ENCODE results near the gene IGSF1. TPM values are rescaled to one million over a fixed set of nuclear protein-coding genes. Genes with fewer than 3 reads are reported as not detected.

IGSF1 gene
- total and polyA plus RNA-seq, 4 donors: 0.97 to 3.2 (median 2.5) TPM; not detected in 1

Other genes with a start within 250 kb of the IGSF1 start
- gene ARHGAP36, start 231.0 kb downstream of the IGSF1 start, total RNA-seq: not detected
- gene ARHGAP36, start 231.0 kb downstream of the IGSF1 start, polyA plus RNA-seq: not detected

All from aorta (tissue), 4 donors.